Sigmoid colon (tissue), 7 donors: ENCODE data around the gene ADCK1. TPM values are rescaled to one million over a fixed set of nuclear protein-coding genes. Genes with fewer than 3 reads are reported as not detected.

Experiments used
- DNase-seq: peaks from one replicate; pipeline ENCODE4 v3.0.0-alpha.2; 2019
- H3K27ac ChIP-seq, 4 donors: fragments of 200-600 bp; sonication (generic); one replicate each; pipeline ENCODE4 v1.5.1; 2016 to 2019; ENCODE audit warnings: mild to moderate bottlenecking in 1 of 4
- H3K27me3 ChIP-seq, 3 donors: fragments of 200-600 bp; sonication (generic); one replicate each; pipeline ENCODE4 v1.5.1; 2019; ENCODE audit warnings: mild to moderate bottlenecking in 1 of 3
- H3K36me3 ChIP-seq, 4 donors: fragments of 200-600 bp; sonication (generic); one replicate each; pipeline ENCODE4 v1.5.1; 2016 to 2019
- H3K4me1 ChIP-seq, 4 donors: fragments of 200-600 bp; sonication (generic); one replicate each; pipeline ENCODE4 v1.5.1; 2017 to 2019
- H3K4me3 ChIP-seq, 4 donors: fragments of 200-600 bp; sonication (generic); one replicate each; pipeline ENCODE4 v1.5.1; 2017 to 2019; ENCODE audit warnings: mild to moderate bottlenecking in 2 of 4, moderate library complexity in 1 of 4
- H3K9me3 ChIP-seq, 4 donors: fragments of 200-600 bp in 3 of 4; sonication (generic) in 3 of 4; one replicate each; pipeline versions ENCODE4 v1.5.1 to v1.6.1; 2013 to 2019
- CTCF ChIP-seq, 4 experiments: fragments of 450-650 bp in 3 of 4; fragments of 200-600 bp in 1 of 4; IDR thresholded peaks; one replicate each; pipeline ENCODE4 v1.5.1; 2016 to 2019; ENCODE audit warnings: antibody characterized with exemption in 4 of 4, mild to moderate bottlenecking in 3 of 4, moderate library complexity in 2 of 4
- EP300 ChIP-seq, 4 donors: sonication (generic); formaldehyde crosslinking; IDR thresholded peaks; one replicate each; pipeline ENCODE4 v1.6.1; 2017; ENCODE audit warnings: antibody characterized with exemption in 4 of 4
- POLR2A ChIP-seq, 2 donors: fragments of 450-650 bp; IDR thresholded peaks; one replicate each; pipeline ENCODE4 v1.6.1; 2016; ENCODE audit warnings: antibody characterized with exemption in 2 of 2, mild to moderate bottlenecking in 2 of 2, moderate library complexity in 2 of 2
- POLR2AphosphoS5 ChIP-seq, 4 donors: sonication (generic); formaldehyde crosslinking; IDR thresholded peaks; one replicate each; pipeline ENCODE4 v1.6.1; 2017; ENCODE audit warnings: antibody characterized with exemption in 4 of 4
- WGBS, 2 donors: extraction: QIAGEN DNeasy Blood & Tissue Kit; methylation state at CpG; one replicate each; pipeline ENCODE4 v1.1.7; 2013; 5-methylcytosine and 5-hydroxymethylcytosine counted together
- intact Hi-C: fragments of 100-400 bp; cut with DNase I; formaldehyde crosslinking; loops from one replicate; pipeline ENCODE4 v1.15.1; 2023
- polyA plus RNA-seq, 3 donors: library from polyadenylated mRNA; stranded (reverse); fragments of 200-250 nt; gene quantifications; one replicate each; pipeline ENCODE4 v1.2.3, GENCODE V29; 2013
- total RNA-seq, 4 donors: library from RNA; depleted of rRNA; stranded (reverse); fragments of >200 nt; gene quantifications; one replicate each; pipeline ENCODE4 v1.1.0, GENCODE V29; 2016
- donor health status: healthy with polysubstance abuse.
- donor health status: Bipolar disorder and iron deficiency.
- donor health status: healthy.

Gene ADCK1
- total and polyA plus RNA-seq, 7 donors: 3.5 to 19.4 (median 5.7) TPM

GRCh38 chr14:77962731-77963520 is 163.0 kb downstream of the ADCK1 start:
- no peak overlapping the region for H3K27ac ChIP-seq
- 60 to 75% methylated on average over 10 of the region's 10 CpGs for WGBS, 2 donors
- H3K9me3 ChIP-seq: no peaks in the 10 kb centered on the region
- no peak for DNase-seq
- H3K27me3 ChIP-seq: peaks cover 5 to 34% (median 13%) of the 10 kb centered on the region in 3 donors
- no peak overlapping the region for H3K4me3 ChIP-seq
- intact Hi-C loops: no loop called here
- no peaks in the 10 kb centered on the region for H3K36me3 ChIP-seq
- TF ChIP-seq EP300 (IDR thresholded peaks at IDR 0.05) (no peak), POLR2AphosphoS5 (IDR thresholded peaks at IDR 0.05) (no peak), POLR2A (IDR thresholded peaks at IDR 0.05) (no peak), CTCF (IDR thresholded peaks at IDR 0.05) (no peak)
- peaks cover 0 to 7% (median 3%) of the 10 kb centered on the region in 4 donors for H3K4me1 ChIP-seq

GRCh38 chr14:77964586-77964985 is 164.7 kb downstream of the ADCK1 start:
- 97% methylated on average over 3 of the region's 3 CpGs for WGBS, 2 donors
- no peak for DNase-seq

GRCh38 chr14:77965050-77965449 is 165.1 kb downstream of the ADCK1 start:
- intact Hi-C loops: no loop called here
- WGBS, 2 donors: 93 to 94% methylated on average over 4 of the region's 4 CpGs
- Histone ChIP-seq H3K27ac (no peak overlapping the region), H3K27me3 (peaks cover 5 to 35% (median 13%) of the 10 kb centered on the region in 3 donors), H3K4me1 (peaks cover 0 to 7% (median 3%) of the 10 kb centered on the region in 4 donors), H3K4me3 (no peak overlapping the region), H3K36me3 (no peaks in the 10 kb centered on the region), H3K9me3 (no peaks in the 10 kb centered on the region)
- DNase-seq: no peak
- no peak for TF ChIP-seq EP300 (IDR thresholded peaks at IDR 0.05)
- TF ChIP-seq CTCF (IDR thresholded peaks at IDR 0.05): no peak
- no peak for TF ChIP-seq POLR2A (IDR thresholded peaks at IDR 0.05)
- no peak for TF ChIP-seq POLR2AphosphoS5 (IDR thresholded peaks at IDR 0.05)

More at GRCh38 chr14:77964586-77964985, 164.7 kb downstream of the ADCK1 start:
- Histone ChIP-seq H3K36me3 (no peaks in the 10 kb centered on the region), H3K4me1 (peaks cover 0 to 7% (median 3%) of the 10 kb centered on the region in 4 donors), H3K9me3 (no peaks in the 10 kb centered on the region), H3K27me3 (peaks cover 5 to 35% (median 13%) of the 10 kb centered on the region in 3 donors), H3K27ac (no peak overlapping the region), H3K4me3 (no peak overlapping the region)
- intact Hi-C loops: no loop called here
- TF ChIP-seq POLR2A (IDR thresholded peaks at IDR 0.05): no peak
- no peak for TF ChIP-seq EP300 (IDR thresholded peaks at IDR 0.05)
- no peak for TF ChIP-seq CTCF (IDR thresholded peaks at IDR 0.05)
- TF ChIP-seq POLR2AphosphoS5 (IDR thresholded peaks at IDR 0.05): no peak

- no peak for DNase-seq
- WGBS, 2 donors: 2 to 9% methylated on average over 35 of the region's 35 CpGs
- no peaks in the 10 kb centered on the region for H3K36me3 ChIP-seq
These were observed 166.1 kb downstream of the ADCK1 start for GRCh38 chr14:77965919-77966435.

More at GRCh38 chr14:77965919-77966435, 166.1 kb downstream of the ADCK1 start:
- intact Hi-C loops: no loop called here
- Histone ChIP-seq H3K27ac (no peak overlapping the region), H3K9me3 (no peaks in the 10 kb centered on the region), H3K27me3 (peaks cover 5 to 35% (median 13%) of the 10 kb centered on the region in 3 donors), H3K4me3 (peak overlapping the region in 2 of 4 donors; percentile 17 to 25), H3K4me1 (peaks cover 0 to 7% (median 3%) of the 10 kb centered on the region in 4 donors)
- no peak for TF ChIP-seq CTCF (IDR thresholded peaks at IDR 0.05)
- TF ChIP-seq EP300 (IDR thresholded peaks at IDR 0.05): no peak
- no peak for TF ChIP-seq POLR2AphosphoS5 (IDR thresholded peaks at IDR 0.05)
